ENCODE data around the gene CAMK1D.
"Not testable (repeated sequence)": the region's sequence is repeated elsewhere in the genome, so short reads cannot be mapped to it uniquely, and the experiment has no call there.

CAMK1D gene

GRCh38 chr10:12340937-12341336 lies 8.4 kb upstream of the CAMK1D start:
- no peak for DNase-seq (ENCODE audit: low spot score)

GRCh38 chr10:12341526-12341925 lies 7.8 kb upstream of the CAMK1D start:
- DNase-seq (ENCODE audit: low spot score) = no peak

- no peak for DNase-seq (ENCODE audit: low spot score)
Measured at GRCh38 chr10:12344375-12345110, 4.8 kb upstream of the CAMK1D start.

DNA sequence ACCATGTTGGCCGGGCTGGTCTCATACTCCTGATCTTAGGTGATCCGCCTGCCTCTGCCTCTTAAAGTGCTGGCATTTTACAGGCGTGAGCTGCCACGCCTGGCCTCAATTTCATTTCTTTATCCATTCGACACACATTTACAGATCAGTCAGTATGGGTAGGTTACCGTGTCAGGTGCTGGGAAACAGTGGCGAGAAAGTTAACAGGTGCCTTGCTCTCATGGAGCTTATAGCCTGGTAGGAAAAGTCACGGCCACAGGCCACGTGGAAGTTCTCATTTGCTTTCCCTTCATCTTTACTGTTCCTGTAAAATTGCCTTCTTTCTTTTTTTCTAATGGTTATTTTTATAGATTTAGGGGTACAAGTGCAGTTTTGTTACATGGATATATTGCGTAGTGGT lies 2.6 kb upstream of the CAMK1D start:
- no peak for DNase-seq (ENCODE audit: low spot score)

DNA sequence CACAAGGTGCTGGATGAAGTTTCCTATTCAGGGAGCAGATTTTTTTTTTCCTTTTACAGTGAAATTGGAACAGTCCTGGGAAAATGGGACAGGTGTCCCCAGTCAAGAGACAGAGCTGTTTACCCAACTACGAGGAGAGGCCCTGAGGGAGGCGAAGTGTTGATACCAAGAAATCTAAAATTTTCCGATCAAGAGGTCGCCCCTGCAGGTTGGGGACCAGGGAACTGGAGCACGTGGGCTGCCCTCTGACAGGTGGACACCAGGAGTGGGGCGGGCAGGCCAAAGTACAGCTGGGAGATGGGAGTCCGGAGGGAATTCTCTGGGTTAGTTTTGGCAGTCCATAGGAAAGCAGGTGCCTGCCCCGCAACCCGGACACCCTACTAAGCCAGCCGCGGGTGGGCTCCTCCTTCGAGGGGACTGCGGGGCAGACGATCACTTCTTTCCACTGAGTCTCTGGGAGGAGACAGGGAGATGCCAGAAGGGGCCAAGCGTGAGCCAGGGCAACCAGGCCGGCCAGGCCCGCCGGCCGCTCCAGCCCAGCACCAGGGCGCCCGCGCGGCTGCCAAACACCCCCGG lies 965 bp upstream of the CAMK1D start:
- DNase-seq (ENCODE audit: low spot score) = peak; percentile 52

GRCh38 chr10:12349629-12350166 lies 351 bp downstream of the CAMK1D start:
- no peak for DNase-seq (ENCODE audit: low spot score)

DNA sequence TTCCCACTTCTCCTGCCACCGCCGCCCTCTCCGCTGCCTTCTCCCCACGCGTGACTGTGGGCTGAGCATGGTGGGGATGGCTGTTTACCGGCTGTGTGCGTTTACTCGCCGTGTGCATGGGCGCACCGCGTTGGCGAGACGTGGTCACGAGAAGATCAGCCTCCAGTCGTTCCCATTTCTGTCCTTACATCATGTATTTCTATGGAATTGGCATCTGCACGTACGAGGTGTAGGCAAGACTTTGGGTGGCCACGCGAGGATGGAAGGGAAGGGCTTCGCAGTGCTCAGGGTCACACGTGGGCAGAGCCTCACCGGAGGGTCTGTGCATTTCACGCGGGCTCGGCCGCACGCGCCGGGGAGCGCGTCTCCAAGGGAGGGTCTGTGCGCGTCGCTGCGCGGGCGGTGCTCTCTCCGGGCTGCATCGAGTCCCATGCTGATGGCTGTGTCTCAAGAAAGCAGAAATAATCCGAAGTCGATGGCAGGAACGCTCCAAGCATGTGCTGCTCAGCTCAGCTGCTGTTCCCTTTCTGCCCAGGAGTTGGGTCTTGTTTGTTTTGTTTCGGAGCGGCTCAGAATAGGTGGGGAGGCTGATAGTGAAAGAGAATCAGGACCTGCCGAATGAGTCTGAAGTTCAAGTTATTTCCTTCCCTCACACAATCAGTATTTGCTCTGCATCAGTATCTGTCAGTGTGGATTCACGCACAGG lies 973 bp downstream of the CAMK1D start:
- peak; percentile 68 for DNase-seq (ENCODE audit: low spot score)

- DNase-seq (ENCODE audit: low spot score) = no peak
Measured at GRCh38 chr10:12350925-12351324, 1.6 kb downstream of the CAMK1D start.

- no peak for DNase-seq (ENCODE audit: low spot score)
Measured at GRCh38 chr10:12351447-12351846, 2.1 kb downstream of the CAMK1D start.

GRCh38 chr10:12351889-12352288 lies 2.5 kb downstream of the CAMK1D start:
- no peak for DNase-seq (ENCODE audit: low spot score)

DNA sequence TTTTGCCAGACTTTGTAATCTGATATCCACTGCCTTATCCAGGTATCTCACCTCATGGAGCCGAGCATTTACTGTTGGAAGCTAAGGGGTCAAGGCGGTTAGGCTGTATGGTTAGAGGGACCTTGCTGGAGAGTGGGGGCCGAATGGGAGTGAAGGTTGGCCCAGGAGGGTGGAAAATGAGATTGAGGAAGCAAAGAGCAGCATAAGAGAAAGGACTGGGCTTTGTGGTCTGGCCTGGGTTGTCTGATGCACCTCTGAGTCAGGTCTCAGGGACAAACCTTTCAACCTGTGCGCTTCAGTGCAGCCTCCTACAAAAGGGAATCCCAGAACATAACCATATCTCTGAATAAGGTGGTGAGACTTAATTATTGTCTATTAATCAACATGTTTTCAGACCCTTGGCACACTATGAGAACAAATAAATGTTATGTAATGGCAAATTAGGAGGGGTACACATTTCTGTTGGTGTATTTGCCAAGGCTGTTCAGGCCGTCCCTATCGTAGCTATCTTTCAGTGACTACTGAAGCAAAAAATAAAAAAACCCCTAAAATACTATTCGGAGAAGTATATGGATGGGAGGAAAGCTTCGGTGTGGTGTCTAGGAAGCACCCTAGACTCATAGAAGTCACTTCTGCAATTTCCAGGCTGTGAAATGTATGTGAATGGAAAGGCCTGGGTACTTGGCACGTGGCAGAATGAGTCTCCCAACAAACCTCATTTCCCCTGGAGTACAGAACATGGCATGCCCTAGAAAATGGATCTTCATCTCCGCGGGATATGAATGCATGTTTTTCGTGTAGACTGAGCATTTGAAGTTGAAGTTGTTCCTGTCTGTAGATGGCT lies 4.3 kb downstream of the CAMK1D start:
- no peak for DNase-seq (ENCODE audit: low spot score)

GRCh38 chr10:12354696-12355095 lies 5.3 kb downstream of the CAMK1D start:
- DNase-seq (ENCODE audit: low spot score) = not testable (repeated sequence)

DNA sequence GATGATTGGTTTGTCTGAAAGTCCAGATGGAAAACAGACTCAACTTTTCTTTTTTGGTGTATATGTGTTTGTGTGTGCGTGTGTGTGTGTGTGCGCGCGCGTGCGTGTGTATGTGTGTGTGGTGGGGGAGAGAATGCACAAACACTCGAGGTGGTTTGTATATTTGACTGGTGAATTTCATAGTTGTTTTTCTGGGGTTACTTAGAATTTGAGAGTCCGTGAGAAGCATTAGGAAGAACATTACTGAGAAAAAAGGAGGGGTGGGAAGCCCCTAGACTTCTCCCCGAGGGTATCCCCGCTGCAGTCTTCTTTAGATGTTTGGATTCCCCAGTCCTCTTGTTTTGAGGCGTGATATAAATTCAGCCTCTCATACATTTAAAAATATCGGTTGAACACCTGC lies 6.0 kb downstream of the CAMK1D start:
- no peak for DNase-seq (ENCODE audit: low spot score)

DNA sequence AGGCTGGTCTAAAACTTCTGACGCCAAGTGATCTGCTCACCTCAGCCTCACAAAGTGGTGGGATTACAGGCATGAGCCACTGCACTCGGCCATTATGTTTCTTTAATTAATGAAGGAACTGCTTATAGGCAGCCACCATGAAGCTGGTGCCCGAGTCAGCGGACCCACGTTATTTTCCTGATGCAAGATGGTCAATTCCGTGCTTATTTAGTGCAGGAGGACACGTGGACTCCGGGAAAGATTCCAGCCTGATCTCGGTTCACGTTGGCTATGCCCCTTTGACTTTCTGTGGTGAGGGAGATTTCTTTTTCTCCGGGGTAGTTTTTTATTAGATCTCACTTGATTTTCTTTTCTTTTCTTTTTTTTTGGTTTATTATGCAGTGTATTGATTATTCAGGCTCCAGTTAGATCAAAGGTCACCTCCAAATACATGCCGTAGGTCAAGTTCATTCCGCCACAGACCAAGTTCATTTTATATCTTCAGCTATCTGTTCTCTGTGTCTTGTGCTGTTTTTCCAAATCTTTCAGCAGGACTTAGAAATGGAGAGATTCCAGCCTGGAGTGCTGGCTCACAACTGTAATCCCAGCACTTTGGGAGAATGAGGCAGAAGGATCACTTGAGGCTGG lies 8.3 kb downstream of the CAMK1D start:
- DNase-seq (ENCODE audit: low spot score) = peak; percentile 28

- DNase-seq (ENCODE audit: low spot score) = peak; percentile 86
Measured at GRCh38 chr10:12358863-12359564, 9.7 kb downstream of the CAMK1D start.

GRCh38 chr10:12360461-12360860 lies 11.1 kb downstream of the CAMK1D start:
- no peak for DNase-seq (ENCODE audit: low spot score)

DNA sequence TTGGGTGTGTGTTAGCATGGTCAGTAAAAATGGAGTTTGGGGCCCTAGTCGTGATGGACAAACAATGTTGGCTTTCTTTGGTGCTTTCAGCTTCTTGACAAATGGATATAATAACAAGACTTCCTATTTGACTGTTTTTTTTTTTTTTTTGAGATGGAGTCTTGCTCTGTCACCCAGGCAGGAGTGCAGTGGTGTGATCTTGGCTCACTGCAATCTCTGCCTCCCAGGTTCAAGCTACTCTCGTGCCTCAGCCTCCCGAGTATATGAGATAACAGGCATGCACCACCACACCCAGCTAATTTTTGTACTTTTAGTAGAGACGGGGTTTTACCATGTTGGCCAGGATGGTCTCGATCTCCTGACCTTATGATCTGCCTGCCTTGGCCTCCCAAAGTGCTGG lies 11.8 kb downstream of the CAMK1D start:
- not testable (repeated sequence) for DNase-seq (ENCODE audit: low spot score)

- no peak for DNase-seq (ENCODE audit: low spot score)
Measured at GRCh38 chr10:12364559-12364958, 15.2 kb downstream of the CAMK1D start.

GRCh38 chr10:12367272-12367671 lies 17.9 kb downstream of the CAMK1D start:
- no peak for DNase-seq (ENCODE audit: low spot score)

- no peak for DNase-seq (ENCODE audit: low spot score)
Measured at GRCh38 chr10:12369982-12370381, 20.6 kb downstream of the CAMK1D start.

GRCh38 chr10:12372846-12373245 lies 23.5 kb downstream of the CAMK1D start:
- DNase-seq (ENCODE audit: low spot score) = no peak
